Right cardiac atrium (tissue), 5 donors: ENCODE data around the gene DPEP2NB. TPM values are rescaled to one million over a fixed set of nuclear protein-coding genes. Genes with fewer than 3 reads are reported as not detected.
A peak's percentile ranks its signal among the peaks of the same experiment; 100 is the strongest.

Source experiments
- ATAC-seq, 2 donors: fragments of 200-7000 bp; cut with Tn5 transposase; one replicate each; pipeline versions ENCODE4 v1.8.0 to v1.9.1; 2020; ENCODE audit warnings: moderate library complexity in 2 of 2, mild to moderate bottlenecking in 1 of 2
- DNase-seq, 3 donors: peaks; one replicate each; pipeline ENCODE4 v3.0.0-alpha.2; 2020
- H3K27ac ChIP-seq: one replicate; pipeline ENCODE4 v1.5.1; 2013; ENCODE audit warnings: mild to moderate bottlenecking, low read length, control low read depth, moderate library complexity
- H3K27me3 ChIP-seq: one replicate; pipeline ENCODE4 v1.6.1; 2013; ENCODE audit not compliant: control insufficient read depth, insufficient read depth
- H3K4me1 ChIP-seq: one replicate; pipeline ENCODE4 v1.6.1; 2013; ENCODE audit warnings: low read length; ENCODE audit not compliant: control insufficient read depth, insufficient read depth
- H3K4me3 ChIP-seq: one replicate; pipeline ENCODE4 v1.5.1; 2013; ENCODE audit warnings: low read length, control low read depth
- H3K9me3 ChIP-seq: one replicate; pipeline ENCODE4 v1.6.1; 2013; ENCODE audit warnings: low read length; ENCODE audit not compliant: control insufficient read depth
- WGBS: extraction: QIAGEN DNeasy Blood & Tissue Kit; methylation state at CpG from one replicate; pipeline ENCODE4 v1.1.7; 2013; 5-methylcytosine and 5-hydroxymethylcytosine counted together
- intact Hi-C, 4 donors: fragments of 100-400 bp; cut with DNase I; formaldehyde crosslinking; loops; one replicate each; pipeline versions ENCODE4 v1.11.0 to v1.14.0; 2022 to 2023
- polyA plus RNA-seq: library from polyadenylated mRNA; stranded (reverse); fragments of 200-250 nt; gene quantifications from one replicate; pipeline ENCODE4 v1.2.3, GENCODE V29; 2013
- total RNA-seq, 4 donors: library from RNA; stranded (reverse); fragmentation: NEBNext Ultra II Directional; extraction: Animal tissue kit (Norgen Biotek cat#: 25700); gene quantifications; one replicate each; pipeline ENCODE4 v1.2.1, GENCODE V29; 2021
- donor health status: healthy with polysubstance abuse.
- donor health status: DM: no; HTN: yes; CAD: no.
- donor health status: DM: no; HTN: no; CAD: no.
- donor health status: DM: no; HTN: yes; CAD: no; lungs with severe emphysema.
- donor health status: DM: yes; HTN: yes; CAD: no.

DPEP2NB gene
- total and polyA plus RNA-seq, 5 donors: not detected

- intact Hi-C loops: no loop called here
- DNase-seq (peak; percentile 91 to 97 (median 95)), ATAC-seq (peak; percentile 90 to 92)
- H3K4me3 ChIP-seq: peak within 1 kb of the TSS; percentile 73
- peaks cover 26% of the 10 kb centered on the region for H3K4me1 ChIP-seq
- H3K27ac ChIP-seq: peak within 1 kb of the TSS; percentile 83
- H3K27me3 ChIP-seq: no peaks in the 10 kb centered on the region
- WGBS: 1% methylated on average over 78 of the region's 78 CpGs
- no peaks in the 10 kb centered on the region for H3K9me3 ChIP-seq
Measured at GRCh38 chr16:67968400-67969253, 47.1 kb downstream of the DPEP2NB start, which contains the start of gene SLC12A4. TSS of gene SLC12A4 (minus strand) at chr16:67968637. CDS start at chr16:67968553, 84 bp downstream.

DNA sequence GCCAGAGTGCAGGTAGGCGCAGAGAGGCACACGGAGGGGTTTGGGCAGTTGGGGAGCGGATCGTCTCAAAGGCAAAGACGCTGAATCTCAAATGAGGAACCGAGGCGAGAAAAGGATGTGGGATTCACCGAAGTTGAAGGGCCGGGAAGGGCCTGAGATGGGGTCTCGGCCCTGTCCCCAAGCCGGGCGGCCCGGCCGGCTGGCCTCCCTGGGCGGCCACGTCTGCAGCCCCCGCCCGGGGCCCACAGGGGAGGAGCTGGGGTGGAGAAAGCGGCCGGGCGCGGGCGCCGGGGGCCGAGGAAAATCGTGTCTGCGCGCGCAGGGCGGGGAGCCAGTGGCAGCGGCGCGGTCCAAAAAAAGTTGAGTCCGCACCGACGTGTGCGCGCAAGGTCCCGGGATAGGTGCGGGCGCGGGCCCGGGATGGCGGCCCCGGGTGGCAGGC is 47.7 kb downstream of the DPEP2NB start:
- no peaks in the 10 kb centered on the region for H3K27me3 ChIP-seq
- WGBS: under 1% methylated on average over 44 of the region's 45 CpGs
- intact Hi-C loops: no loop called here

GRCh38 chr16:67967183-67967957 is 48.3 kb downstream of the DPEP2NB start:
- WGBS: 5% methylated on average over 18 of the region's 18 CpGs
- H3K4me1 ChIP-seq: peaks cover 34% of the 10 kb centered on the region
- no peaks in the 10 kb centered on the region for H3K27me3 ChIP-seq
- no peak for ATAC-seq
- no peak for DNase-seq
- H3K27ac ChIP-seq: peak overlapping the region; percentile 83
- H3K4me3 ChIP-seq: peak overlapping the region; percentile 73
- H3K9me3 ChIP-seq: no peaks in the 10 kb centered on the region
- intact Hi-C loops: no loop called here

More for the DNA sequence above, 47.7 kb downstream of the DPEP2NB start:
- no peaks in the 10 kb centered on the region for H3K9me3 ChIP-seq
- ATAC-seq (peak; percentile 39 to 41), DNase-seq (peak; percentile 72 to 88 (median 87))
- peak overlapping the region; percentile 83 for H3K27ac ChIP-seq
- peaks cover 32% of the 10 kb centered on the region for H3K4me1 ChIP-seq
- H3K4me3 ChIP-seq: peak overlapping the region; percentile 73

GRCh38 chr16:67966549-67967182 is 49.0 kb downstream of the DPEP2NB start:
- H3K9me3 ChIP-seq: no peaks in the 10 kb centered on the region
- no peaks in the 10 kb centered on the region for H3K27me3 ChIP-seq
- WGBS: 41% methylated on average over 3 of the region's 3 CpGs
- DNase-seq (peak; percentile 74 to 83 (median 80)), ATAC-seq (peak; percentile 8 to 20)
- peak overlapping the region; percentile 73 for H3K4me3 ChIP-seq
- peak overlapping the region; percentile 83 for H3K27ac ChIP-seq
- peaks cover 34% of the 10 kb centered on the region for H3K4me1 ChIP-seq
- intact Hi-C loops: no loop called here

- no peaks in the 10 kb centered on the region for H3K9me3 ChIP-seq
- intact Hi-C loops: no loop called here
- 40% methylated on average over 11 of the region's 11 CpGs for WGBS
- H3K27ac ChIP-seq: peak overlapping the region; percentile 83
- no peaks in the 10 kb centered on the region for H3K27me3 ChIP-seq
- no peak overlapping the region for H3K4me3 ChIP-seq
- H3K4me1 ChIP-seq: peaks cover 34% of the 10 kb centered on the region
- ATAC-seq: no peak
- DNase-seq: no peak
Measured at GRCh38 chr16:67965668-67966548, 49.8 kb downstream of the DPEP2NB start.

DNA sequence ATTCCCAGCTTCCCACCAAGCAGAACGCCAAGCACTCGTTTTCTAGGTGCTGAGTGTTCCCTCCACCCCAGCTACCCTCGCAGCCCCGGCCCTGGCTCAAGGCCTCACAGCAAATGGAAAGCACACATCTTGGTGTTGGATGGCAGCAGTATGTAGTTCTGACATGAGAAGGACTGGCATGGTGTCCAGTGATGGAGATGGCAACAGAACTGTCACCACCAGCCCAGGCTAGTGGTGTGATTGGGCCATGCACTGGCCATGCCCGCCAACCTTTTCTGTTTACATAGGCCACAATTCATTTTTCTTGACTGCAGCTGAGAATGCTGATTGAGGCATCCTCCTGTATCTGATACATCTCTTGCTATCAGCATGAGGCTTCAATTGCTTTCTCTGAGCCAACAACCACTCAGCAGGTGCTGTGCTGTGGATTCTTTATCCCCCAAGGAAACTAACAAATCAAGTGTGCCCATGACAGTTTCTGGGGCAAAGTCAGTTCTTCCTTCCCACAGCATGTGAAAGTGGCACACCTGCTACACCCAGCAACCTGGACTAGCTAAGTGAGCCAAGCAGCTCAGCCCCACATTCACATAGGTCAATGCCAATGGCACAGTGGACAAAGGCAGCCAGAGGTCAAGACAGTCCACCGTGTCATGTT is 51.1 kb downstream of the DPEP2NB start:
- peaks cover 44% of the 10 kb centered on the region for H3K4me1 ChIP-seq
- no peaks in the 10 kb centered on the region for H3K27me3 ChIP-seq
- H3K4me3 ChIP-seq: no peak overlapping the region
- intact Hi-C loops: no loop called here
- H3K27ac ChIP-seq: peak overlapping the region; percentile 64
- no peak for DNase-seq
- 56% methylated on average over 6 of the region's 6 CpGs for WGBS
- no peaks in the 10 kb centered on the region for H3K9me3 ChIP-seq
- no peak for ATAC-seq

DNA sequence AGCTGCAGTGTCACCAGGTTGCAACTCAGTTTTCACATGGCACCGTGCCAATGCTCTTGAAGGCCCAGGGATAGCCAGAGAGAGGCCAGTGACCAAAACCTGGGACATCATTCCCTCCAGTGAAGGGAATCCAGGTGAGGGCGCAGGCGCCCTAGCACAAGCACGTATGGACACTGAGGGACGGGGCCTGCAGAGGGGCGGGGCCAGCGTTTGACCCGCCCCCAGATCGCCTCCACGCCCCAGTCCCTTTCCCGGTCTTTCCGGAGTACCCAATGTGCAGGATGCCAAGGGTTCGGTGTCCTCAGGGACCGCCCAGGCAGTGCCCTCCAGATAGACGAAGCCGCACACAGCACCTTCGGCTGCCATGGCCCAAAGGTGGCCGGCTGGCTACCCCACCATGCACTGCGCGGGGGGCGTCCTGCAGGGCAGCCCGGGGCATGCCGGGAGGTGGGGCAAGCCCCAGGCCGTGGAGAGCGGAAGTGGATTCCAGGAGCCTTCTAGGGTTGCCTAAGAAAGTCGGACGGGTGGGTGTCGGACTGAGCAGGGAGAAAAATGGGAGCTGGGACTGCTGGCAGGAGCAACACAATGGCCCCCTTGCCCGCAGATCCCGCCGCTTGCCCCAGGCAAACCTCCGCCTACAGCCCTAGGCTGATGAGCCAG is 51.9 kb downstream of the DPEP2NB start:
- DNase-seq: peak; percentile 54 to 83 (median 71)
- H3K4me3 ChIP-seq: no peak overlapping the region
- ATAC-seq: peak in 1 of 2 donors; percentile 9

More for the DNA sequence above, 51.9 kb downstream of the DPEP2NB start:
- Histone ChIP-seq H3K27me3 (no peaks in the 10 kb centered on the region), H3K4me1 (peaks cover 49% of the 10 kb centered on the region), H3K9me3 (no peaks in the 10 kb centered on the region), H3K27ac (peak overlapping the region; percentile 64)
- 35% methylated on average over 32 of the region's 32 CpGs for WGBS
- intact Hi-C loops: no loop called here
